HG03571 (cell line): ENCODE results near the gene DHRS11.
"Not testable (repeated sequence)": the region's sequence is repeated elsewhere in the genome, so short reads cannot be mapped to it uniquely, and the experiment has no call there.

Experiments used
- ATAC-seq: cut with Tn5 transposase; IDR thresholded peaks from one replicate; pipeline ENCODE4 v1.9.1; 2021; ENCODE audit not compliant: unreplicated experiment

DHRS11 gene

GRCh38 chr17:36593656-36594316 lies 2.1 kb downstream of the DHRS11 start:
- no peak for ATAC-seq

GRCh38 chr17:36594626-36595401 lies 3.1 kb downstream of the DHRS11 start:
- ATAC-seq, result no peak

- ATAC-seq, result no peak
Measured at GRCh38 chr17:36597226-36597625, 5.5 kb downstream of the DHRS11 start.

- no peak for ATAC-seq
Measured at GRCh38 chr17:36597866-36598777, 6.4 kb downstream of the DHRS11 start.

- no peak for ATAC-seq
Measured at GRCh38 chr17:36598951-36599401, 7.3 kb downstream of the DHRS11 start.

GRCh38 chr17:36599546-36600250 lies 8.0 kb downstream of the DHRS11 start:
- ATAC-seq, result no peak

GRCh38 chr17:36600465-36600864 lies 8.8 kb downstream of the DHRS11 start:
- ATAC-seq, result no peak

- no peak for ATAC-seq
Measured at GRCh38 chr17:36600936-36601302, 9.2 kb downstream of the DHRS11 start.

GRCh38 chr17:36601303-36602029 lies 9.8 kb downstream of the DHRS11 start, which contains the start of gene MRM1:
TSS of gene MRM1 (plus strand) at chr17:36601583. CDS start at chr17:36601811, 228 bp downstream.
- peak; percentile 77 for ATAC-seq

- peak; percentile 13 for ATAC-seq
Measured at GRCh38 chr17:36602030-36602748, 10.5 kb downstream of the DHRS11 start.

- no peak for ATAC-seq
Measured at GRCh38 chr17:36602924-36603384, 11.3 kb downstream of the DHRS11 start.

- not testable (repeated sequence) for ATAC-seq
Measured at GRCh38 chr17:36605028-36605427, 13.3 kb downstream of the DHRS11 start.

- ATAC-seq, result no peak
Measured at GRCh38 chr17:36608280-36608679, 16.6 kb downstream of the DHRS11 start.

GRCh38 chr17:36608794-36609497 lies 17.3 kb downstream of the DHRS11 start:
- no peak for ATAC-seq

- no peak for ATAC-seq
Measured at GRCh38 chr17:36609498-36609862, 17.8 kb downstream of the DHRS11 start.

GRCh38 chr17:36610474-36610873 lies 18.8 kb downstream of the DHRS11 start:
- ATAC-seq, result no peak

GRCh38 chr17:36611345-36612072 lies 19.8 kb downstream of the DHRS11 start:
- ATAC-seq, result no peak

- no peak for ATAC-seq
Measured at GRCh38 chr17:36612323-36612722, 20.6 kb downstream of the DHRS11 start.
